HL-60 (cell line): ENCODE results near the gene CCDC190.
"Not testable (repeated sequence)": the region's sequence is repeated elsewhere in the genome, so short reads cannot be mapped to it uniquely, and the experiment has no call there.

Source experiments
- GABPA ChIP-seq: IDR thresholded peaks from 2 replicates; pipeline ENCODE4 v1.6.1; 2012; ENCODE audit warnings: low read depth
- POLR2AphosphoS5 ChIP-seq: IDR thresholded peaks from 2 replicates; pipeline ENCODE4 v1.6.1; 2012; ENCODE audit warnings: low read depth
- SPI1 ChIP-seq: IDR thresholded peaks from 2 replicates; pipeline ENCODE4 v1.6.1; 2012; ENCODE audit warnings: low read depth, mild to moderate bottlenecking, borderline replicate concordance
- TF ChIP-seq, protein P1 (sequence below): IDR thresholded peaks from one replicate; pipeline ENCODE4 v1.5.1; 2011; ENCODE audit warnings: low read length, control low read depth, inconsistent platforms; ENCODE audit not compliant: insufficient read depth
- TF ChIP-seq, protein P2 (sequence below): IDR thresholded peaks from 2 replicates; pipeline ENCODE4 v1.6.1; 2012; ENCODE audit warnings: low read depth; ENCODE audit not compliant: insufficient replicate concordance

DNA sequence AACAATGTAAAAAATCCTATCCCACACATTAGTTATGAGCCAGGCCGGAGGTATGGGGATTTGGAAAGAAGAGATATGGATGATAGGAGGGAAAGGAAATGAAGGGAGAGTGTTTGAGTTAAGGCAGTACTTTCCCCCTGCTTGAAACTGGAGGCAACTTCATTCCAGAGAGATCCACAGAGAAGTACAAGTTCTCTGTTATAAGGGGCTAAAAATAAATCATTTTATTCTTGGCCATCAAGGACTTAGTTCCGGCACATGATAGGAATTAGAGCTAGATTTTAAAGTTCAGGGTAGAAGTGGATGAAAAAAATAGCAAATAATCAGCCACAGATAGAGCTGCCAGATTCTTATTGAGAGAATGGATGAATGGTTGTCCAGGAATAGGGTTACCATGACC lies 42.8 kb downstream of the CCDC190 start:
- TF ChIP-seq, protein P1, sequence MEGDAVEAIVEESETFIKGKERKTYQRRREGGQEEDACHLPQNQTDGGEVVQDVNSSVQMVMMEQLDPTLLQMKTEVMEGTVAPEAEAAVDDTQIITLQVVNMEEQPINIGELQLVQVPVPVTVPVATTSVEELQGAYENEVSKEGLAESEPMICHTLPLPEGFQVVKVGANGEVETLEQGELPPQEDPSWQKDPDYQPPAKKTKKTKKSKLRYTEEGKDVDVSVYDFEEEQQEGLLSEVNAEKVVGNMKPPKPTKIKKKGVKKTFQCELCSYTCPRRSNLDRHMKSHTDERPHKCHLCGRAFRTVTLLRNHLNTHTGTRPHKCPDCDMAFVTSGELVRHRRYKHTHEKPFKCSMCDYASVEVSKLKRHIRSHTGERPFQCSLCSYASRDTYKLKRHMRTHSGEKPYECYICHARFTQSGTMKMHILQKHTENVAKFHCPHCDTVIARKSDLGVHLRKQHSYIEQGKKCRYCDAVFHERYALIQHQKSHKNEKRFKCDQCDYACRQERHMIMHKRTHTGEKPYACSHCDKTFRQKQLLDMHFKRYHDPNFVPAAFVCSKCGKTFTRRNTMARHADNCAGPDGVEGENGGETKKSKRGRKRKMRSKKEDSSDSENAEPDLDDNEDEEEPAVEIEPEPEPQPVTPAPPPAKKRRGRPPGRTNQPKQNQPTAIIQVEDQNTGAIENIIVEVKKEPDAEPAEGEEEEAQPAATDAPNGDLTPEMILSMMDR = not testable (repeated sequence)
- not testable (repeated sequence) for TF ChIP-seq POLR2AphosphoS5, GABPA, SPI1
- TF ChIP-seq, protein P2, sequence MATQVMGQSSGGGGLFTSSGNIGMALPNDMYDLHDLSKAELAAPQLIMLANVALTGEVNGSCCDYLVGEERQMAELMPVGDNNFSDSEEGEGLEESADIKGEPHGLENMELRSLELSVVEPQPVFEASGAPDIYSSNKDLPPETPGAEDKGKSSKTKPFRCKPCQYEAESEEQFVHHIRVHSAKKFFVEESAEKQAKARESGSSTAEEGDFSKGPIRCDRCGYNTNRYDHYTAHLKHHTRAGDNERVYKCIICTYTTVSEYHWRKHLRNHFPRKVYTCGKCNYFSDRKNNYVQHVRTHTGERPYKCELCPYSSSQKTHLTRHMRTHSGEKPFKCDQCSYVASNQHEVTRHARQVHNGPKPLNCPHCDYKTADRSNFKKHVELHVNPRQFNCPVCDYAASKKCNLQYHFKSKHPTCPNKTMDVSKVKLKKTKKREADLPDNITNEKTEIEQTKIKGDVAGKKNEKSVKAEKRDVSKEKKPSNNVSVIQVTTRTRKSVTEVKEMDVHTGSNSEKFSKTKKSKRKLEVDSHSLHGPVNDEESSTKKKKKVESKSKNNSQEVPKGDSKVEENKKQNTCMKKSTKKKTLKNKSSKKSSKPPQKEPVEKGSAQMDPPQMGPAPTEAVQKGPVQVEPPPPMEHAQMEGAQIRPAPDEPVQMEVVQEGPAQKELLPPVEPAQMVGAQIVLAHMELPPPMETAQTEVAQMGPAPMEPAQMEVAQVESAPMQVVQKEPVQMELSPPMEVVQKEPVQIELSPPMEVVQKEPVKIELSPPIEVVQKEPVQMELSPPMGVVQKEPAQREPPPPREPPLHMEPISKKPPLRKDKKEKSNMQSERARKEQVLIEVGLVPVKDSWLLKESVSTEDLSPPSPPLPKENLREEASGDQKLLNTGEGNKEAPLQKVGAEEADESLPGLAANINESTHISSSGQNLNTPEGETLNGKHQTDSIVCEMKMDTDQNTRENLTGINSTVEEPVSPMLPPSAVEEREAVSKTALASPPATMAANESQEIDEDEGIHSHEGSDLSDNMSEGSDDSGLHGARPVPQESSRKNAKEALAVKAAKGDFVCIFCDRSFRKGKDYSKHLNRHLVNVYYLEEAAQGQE = not testable (repeated sequence)
